SK-MEL-5 (cell line): Measurements from ENCODE around the gene PCDHA1. TPM values are rescaled to one million over a fixed set of nuclear protein-coding genes. Genes with fewer than 3 reads are reported as not detected.

ENCODE experiments used
- DNase-seq: peaks from one replicate; pipeline ENCODE4 v3.0.0-alpha.2; 2016; ENCODE audit warnings: low read depth, low spot score
- in situ Hi-C: cut with HindIII; loops from 2 replicates; pipeline ENCODE4 v1.10.0; 2016; ENCODE audit warnings: low sequenced_read_pairs, high pct_unique_total_duplicates, low pct_unique_long_range_greater_than_20kb
- small RNA-seq, 2 experiments: library from RNA; depleted of rRNA; stranded (forward); fragments of <200 nt; gene quantifications; one replicate each; pipeline ENCODE3, GENCODE V24; 2014
- total RNA-seq: library from RNA; depleted of rRNA; stranded (reverse); fragments of >200 nt; shearing (Covaris generic); gene quantifications from 2 replicates; pipeline ENCODE4 v1.2.3, GENCODE V29; 2014; rRNA removed

The PCDHA1 gene
- total RNA-seq, 1 experiment from 2014 or later: 0.55 TPM

DNA sequence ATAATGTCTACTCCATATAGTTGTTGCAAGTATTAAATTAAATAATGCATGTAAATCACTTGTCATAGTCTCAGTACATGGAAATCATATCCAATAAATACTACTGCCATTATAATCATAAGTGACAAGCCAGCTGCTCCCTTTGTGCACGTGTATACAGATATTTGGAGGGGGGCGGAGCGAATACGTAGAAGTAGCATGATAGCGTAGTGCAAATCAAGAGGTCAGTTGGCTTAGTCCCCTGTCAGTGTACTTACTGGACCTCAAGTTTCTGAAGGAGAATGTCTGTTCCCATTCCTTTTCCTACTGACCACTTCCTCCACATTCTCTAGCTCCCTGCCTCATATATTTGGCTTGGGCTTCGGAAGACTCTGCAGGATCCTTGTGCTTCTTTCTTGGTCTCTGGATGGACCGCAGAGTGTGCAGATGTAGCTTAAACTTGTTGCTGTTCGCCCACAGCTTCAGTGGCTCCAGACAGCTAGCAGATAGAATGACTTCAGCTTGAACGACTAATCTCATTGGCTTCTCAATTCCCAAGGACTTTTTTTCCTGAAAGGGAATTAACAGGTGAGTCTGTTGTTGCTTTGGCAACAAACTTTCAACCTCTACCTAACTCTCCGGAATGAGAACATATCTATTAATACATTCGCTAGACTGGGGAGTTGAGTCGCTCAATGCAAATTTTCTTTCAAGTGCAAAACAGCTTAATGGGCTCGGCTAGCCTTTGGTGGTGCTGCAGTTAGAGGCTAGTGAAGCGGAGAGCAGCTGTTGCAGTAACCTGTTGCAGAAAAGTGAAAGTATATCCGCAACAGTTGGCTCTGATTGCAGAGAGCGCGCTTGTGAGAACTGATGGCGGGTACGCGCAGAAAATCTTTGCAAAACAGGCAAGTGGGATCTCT lies 264.9 kb downstream of the PCDHA1 start, which contains the start of gene PCDHB1:
TSS of gene PCDHB1 (plus strand) at position 753 of the 899 bp plus-strand sequence. CDS start at position 850, 97 bp downstream.
- in situ Hi-C loops: no loop called here
- DNase-seq: no peak

DNA sequence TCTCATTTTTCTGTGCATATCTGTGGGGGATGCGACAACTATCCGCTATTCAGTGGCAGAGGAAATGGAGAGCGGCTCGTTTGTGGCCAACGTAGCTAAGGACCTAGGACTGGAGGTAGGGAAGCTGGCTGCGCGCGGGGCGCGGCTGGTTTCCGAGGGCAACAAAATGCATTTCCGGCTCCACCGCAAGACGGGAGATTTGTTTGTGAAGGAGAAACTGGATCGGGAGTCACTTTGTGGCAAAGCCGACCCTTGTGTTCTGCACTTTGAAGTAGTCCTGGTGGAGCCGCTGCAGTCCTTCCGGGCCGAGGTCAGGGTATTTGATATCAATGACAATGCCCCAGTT lies 265.6 kb downstream of the PCDHA1 start:
- in situ Hi-C loops: no loop called here
- no peak for DNase-seq

Small RNAs within 50 kb of the gene (small RNA-seq; reads per million reads assigned to genes)
- 0 reads per million in 2 experiments for gene AC010223.1

Other genes starting within 250 kb of the PCDHA1 start
- 3.6 and 5.7 TPM in 2 replicates for gene EIF4EBP3, start 238.5 kb upstream of the PCDHA1 start, total RNA-seq
- gene SRA1, start 228.7 kb upstream of the PCDHA1 start, total RNA-seq: 32.2 and 40.9 TPM in 2 replicates
- gene APBB3, start 221.5 kb upstream of the PCDHA1 start, total RNA-seq: 9.2 and 12.0 TPM in 2 replicates
- gene SLC35A4, start 221.3 kb upstream of the PCDHA1 start, total RNA-seq: 14.2 and 16.7 TPM in 2 replicates
- gene CD14, start 153.0 kb upstream of the PCDHA1 start, total RNA-seq: not detected in 2 replicates
- gene TMCO6, start 146.7 kb upstream of the PCDHA1 start, total RNA-seq: 10.0 and 11.3 TPM in 2 replicates
- gene NDUFA2, start 138.5 kb upstream of the PCDHA1 start, total RNA-seq: 78.7 and 94.2 TPM in 2 replicates
- gene IK, start 138.3 kb upstream of the PCDHA1 start, total RNA-seq: 83.7 and 87.8 TPM in 2 replicates
- gene WDR55, start 121.2 kb upstream of the PCDHA1 start, total RNA-seq: 27.6 and 29.2 TPM in 2 replicates
- gene DND1, start 112.6 kb upstream of the PCDHA1 start, total RNA-seq: 0.26 and 0.75 TPM in 2 replicates
- 58.6 and 67.8 TPM in 2 replicates for gene HARS1, start 94.8 kb upstream of the PCDHA1 start, total RNA-seq
- 38.9 and 39.8 TPM in 2 replicates for gene HARS2, start 94.7 kb upstream of the PCDHA1 start, total RNA-seq
- gene ZMAT2, start 85.7 kb upstream of the PCDHA1 start, total RNA-seq: 53.4 and 58.9 TPM in 2 replicates
- 0.08 and 0.13 TPM in 2 replicates for gene PCDHA2, start 8.7 kb downstream of the PCDHA1 start, total RNA-seq
- 0.27 and 0.48 TPM in 2 replicates for gene PCDHA3, start 14.9 kb downstream of the PCDHA1 start, total RNA-seq
- 0.48 and 0.67 TPM in 2 replicates for gene PCDHA4, start 20.9 kb downstream of the PCDHA1 start, total RNA-seq
- gene PCDHA5, start 35.5 kb downstream of the PCDHA1 start, total RNA-seq: 0.40 and 0.77 TPM in 2 replicates
- gene PCDHA6, start 41.8 kb downstream of the PCDHA1 start, total RNA-seq: not detected in 2 replicates
- 1.3 and 1.4 TPM in 2 replicates for gene PCDHA7, start 48.1 kb downstream of the PCDHA1 start, total RNA-seq
- 0.03 TPM in 1 of 2 replicates, not detected in the other for gene PCDHA8, start 55.0 kb downstream of the PCDHA1 start, total RNA-seq
- 0.05 TPM in 1 of 2 replicates, not detected in the other for gene PCDHA9, start 62.2 kb downstream of the PCDHA1 start, total RNA-seq
- 0.16 TPM in 1 of 2 replicates, not detected in the other for gene PCDHA10, start 69.8 kb downstream of the PCDHA1 start, total RNA-seq
- 1.0 and 1.9 TPM in 2 replicates for gene PCDHA11, start 82.8 kb downstream of the PCDHA1 start, total RNA-seq
- 0.08 and 0.19 TPM in 2 replicates for gene PCDHA12, start 89.2 kb downstream of the PCDHA1 start, total RNA-seq
- 0.29 and 0.53 TPM in 2 replicates for gene PCDHA13, start 96.0 kb downstream of the PCDHA1 start, total RNA-seq
- 0.58 and 0.72 TPM in 2 replicates for gene PCDHAC1, start 140.2 kb downstream of the PCDHA1 start, total RNA-seq
- 0.32 TPM in 2 replicates for gene PCDHAC2, start 180.3 kb downstream of the PCDHA1 start, total RNA-seq